Colonic mucosa (tissue), 4 donors: ENCODE data around the gene MLX. TPM values are rescaled to one million over a fixed set of nuclear protein-coding genes. Genes with fewer than 3 reads are reported as not detected.
A peak's percentile ranks its signal among the peaks of the same experiment; 100 is the strongest.

ENCODE experiments used
- DNase-seq: peaks from one replicate; pipeline ENCODE4 v3.0.0-alpha.2; 2020
- H3K27ac ChIP-seq: fragments of 200-600 bp; one replicate; pipeline ENCODE4 v1.8.0; 2021
- H3K27me3 ChIP-seq: fragments of 200-600 bp; one replicate; pipeline ENCODE4 v1.8.0; 2021
- H3K36me3 ChIP-seq: fragments of 200-600 bp; one replicate; pipeline ENCODE4 v1.8.0; 2021
- H3K4me1 ChIP-seq: fragments of 200-600 bp; one replicate; pipeline ENCODE4 v1.8.0; 2021; ENCODE audit warnings: mild to moderate bottlenecking
- H3K4me3 ChIP-seq: fragments of 200-600 bp; one replicate; pipeline ENCODE4 v1.8.0; 2021
- H3K9ac ChIP-seq, 2 donors: one replicate each; pipeline ENCODE4 v1.7.0; 2013; ENCODE audit warnings: control low read depth in 2 of 2, low read depth in 2 of 2, low read length in 2 of 2
- H3K9me3 ChIP-seq: fragments of 200-600 bp; one replicate; pipeline ENCODE4 v1.8.0; 2021
- CTCF ChIP-seq: fragments of 200-600 bp; IDR thresholded peaks from one replicate; pipeline ENCODE4 v1.8.0; 2022; ENCODE audit warnings: antibody characterized with exemption, mild to moderate bottlenecking
- intact Hi-C: fragments of 100-400 bp; cut with DNase I; formaldehyde crosslinking; loops from one replicate; pipeline ENCODE4 v1.14.1; 2022
- total RNA-seq, 2 donors: library from RNA; stranded (reverse); fragmentation: NEBNext Ultra II Directional in 1 of 2; extraction: Animal tissue kit (Norgen Biotek cat#: 25700) in 1 of 2; gene quantifications; one replicate each; pipeline ENCODE4 v1.2.1, GENCODE V29; 2021
- donor health status: healthy.
- donor health status: DM: no; HTN: no; CAD: no.
- donor health status: DM: no; HTN: no; CAD: no.

Gene MLX
- total RNA-seq, 2 donors from 2014 or later: 79.6 to 83.0 TPM

- Histone ChIP-seq H3K36me3 (peaks cover 4% of the 10 kb centered on the region), H3K9ac (peak overlapping the region in 1 of 2 donors; percentile 89), H3K27ac (no peak overlapping the region), H3K27me3 (no peaks in the 10 kb centered on the region), H3K4me1 (peaks cover 24% of the 10 kb centered on the region), H3K9me3 (no peaks in the 10 kb centered on the region), H3K4me3 (no peak overlapping the region)
- no peak for DNase-seq
- intact Hi-C loops: no loop called here
- TF ChIP-seq CTCF: no peak
Observed at GRCh38 chr17:42563950-42564349, 3.0 kb upstream of the MLX start.

GRCh38 chr17:42564815-42565522, 1.9 kb upstream of the MLX start:
- H3K4me3 ChIP-seq: no peak overlapping the region
- intact Hi-C loops: no loop called here

DNA sequence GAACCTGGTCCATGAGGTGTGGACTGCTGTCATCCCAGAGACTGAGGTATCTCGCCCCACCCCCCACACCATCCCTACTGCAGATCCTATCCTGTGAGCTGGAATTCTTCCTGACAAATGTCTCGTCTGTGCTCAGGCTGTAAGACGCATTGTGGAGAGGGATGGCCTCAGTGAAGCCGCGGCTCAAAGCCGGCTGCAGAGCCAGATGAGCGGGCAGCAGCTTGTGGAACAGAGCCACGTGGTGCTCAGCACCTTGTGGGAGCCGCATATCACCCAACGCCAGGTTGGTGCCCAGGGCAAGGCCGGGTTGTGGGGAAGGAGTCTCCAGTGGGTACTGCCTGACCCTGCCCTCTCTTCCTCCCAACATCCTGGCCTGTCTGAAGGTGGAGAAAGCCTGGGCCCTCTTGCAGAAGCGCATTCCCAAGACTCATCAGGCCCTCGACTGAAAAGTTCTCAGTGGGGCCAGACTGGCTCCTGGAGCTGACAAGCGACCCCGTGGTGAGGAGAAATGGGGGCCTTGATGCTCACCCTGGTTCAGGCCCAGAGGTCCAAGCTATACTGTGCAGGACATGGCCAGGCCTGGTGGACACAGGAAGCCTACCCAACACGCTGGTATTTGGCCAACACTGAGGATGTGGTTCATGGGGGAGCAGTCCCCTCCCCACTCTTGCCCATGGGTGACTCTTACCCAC, 1.2 kb upstream of the MLX start:
- no peaks in the 10 kb centered on the region for H3K27me3 ChIP-seq
- no peak overlapping the region for H3K4me3 ChIP-seq
- intact Hi-C loops: no loop called here
- H3K36me3 ChIP-seq: peaks cover 4% of the 10 kb centered on the region
- peaks cover 24% of the 10 kb centered on the region for H3K4me1 ChIP-seq
- H3K27ac ChIP-seq: peak overlapping the region; percentile 87
- TF ChIP-seq CTCF: no peak
- H3K9me3 ChIP-seq: no peaks in the 10 kb centered on the region
- peak overlapping the region in 1 of 2 donors; percentile 92 for H3K9ac ChIP-seq
- no peak for DNase-seq

More at GRCh38 chr17:42564815-42565522, 1.9 kb upstream of the MLX start:
- no peak for DNase-seq
- Histone ChIP-seq H3K27ac (no peak overlapping the region), H3K27me3 (no peaks in the 10 kb centered on the region), H3K9ac (no peak overlapping the region), H3K9me3 (no peaks in the 10 kb centered on the region), H3K36me3 (peaks cover 4% of the 10 kb centered on the region), H3K4me1 (peaks cover 24% of the 10 kb centered on the region)
- TF ChIP-seq CTCF: no peak

GRCh38 chr17:42566215-42566882, 551 bp upstream of the MLX start:
- H3K4me1 ChIP-seq: peaks cover 24% of the 10 kb centered on the region
- H3K27me3 ChIP-seq: no peaks in the 10 kb centered on the region
- DNase-seq: no peak
- H3K36me3 ChIP-seq: peaks cover 11% of the 10 kb centered on the region
- no peak for TF ChIP-seq CTCF
- H3K4me3 ChIP-seq: peak overlapping the region; percentile 61
- intact Hi-C loops: no loop called here
- H3K9ac ChIP-seq: peak overlapping the region; percentile 66 to 92
- no peaks in the 10 kb centered on the region for H3K9me3 ChIP-seq
- peak overlapping the region; percentile 87 for H3K27ac ChIP-seq

GRCh38 chr17:42568341-42569111, 1.6 kb downstream of the MLX start:
- intact Hi-C loops: no loop called here
- H3K27ac ChIP-seq: peak overlapping the region; percentile 87
- peaks cover 33% of the 10 kb centered on the region for H3K36me3 ChIP-seq
- H3K4me3 ChIP-seq: no peak overlapping the region
- no peaks in the 10 kb centered on the region for H3K9me3 ChIP-seq
- DNase-seq: no peak
- peaks cover 16% of the 10 kb centered on the region for H3K4me1 ChIP-seq
- peak overlapping the region in 1 of 2 donors; percentile 30 for H3K9ac ChIP-seq
- H3K27me3 ChIP-seq: no peaks in the 10 kb centered on the region
- TF ChIP-seq CTCF: no peak
